ENCODE results near the gene ATP8A2.

The ATP8A2 gene

GRCh38 chr13:25977216-25977615, 605.4 kb downstream of the ATP8A2 start:
- TF ChIP-seq, protein P1, sequence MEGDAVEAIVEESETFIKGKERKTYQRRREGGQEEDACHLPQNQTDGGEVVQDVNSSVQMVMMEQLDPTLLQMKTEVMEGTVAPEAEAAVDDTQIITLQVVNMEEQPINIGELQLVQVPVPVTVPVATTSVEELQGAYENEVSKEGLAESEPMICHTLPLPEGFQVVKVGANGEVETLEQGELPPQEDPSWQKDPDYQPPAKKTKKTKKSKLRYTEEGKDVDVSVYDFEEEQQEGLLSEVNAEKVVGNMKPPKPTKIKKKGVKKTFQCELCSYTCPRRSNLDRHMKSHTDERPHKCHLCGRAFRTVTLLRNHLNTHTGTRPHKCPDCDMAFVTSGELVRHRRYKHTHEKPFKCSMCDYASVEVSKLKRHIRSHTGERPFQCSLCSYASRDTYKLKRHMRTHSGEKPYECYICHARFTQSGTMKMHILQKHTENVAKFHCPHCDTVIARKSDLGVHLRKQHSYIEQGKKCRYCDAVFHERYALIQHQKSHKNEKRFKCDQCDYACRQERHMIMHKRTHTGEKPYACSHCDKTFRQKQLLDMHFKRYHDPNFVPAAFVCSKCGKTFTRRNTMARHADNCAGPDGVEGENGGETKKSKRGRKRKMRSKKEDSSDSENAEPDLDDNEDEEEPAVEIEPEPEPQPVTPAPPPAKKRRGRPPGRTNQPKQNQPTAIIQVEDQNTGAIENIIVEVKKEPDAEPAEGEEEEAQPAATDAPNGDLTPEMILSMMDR (IDR thresholded peaks at IDR 0.05; ENCODE audit: low read depth, low read length), result no peak
- DNase-seq (ENCODE audit: extremely low read depth, low read depth), result no peak

DNA sequence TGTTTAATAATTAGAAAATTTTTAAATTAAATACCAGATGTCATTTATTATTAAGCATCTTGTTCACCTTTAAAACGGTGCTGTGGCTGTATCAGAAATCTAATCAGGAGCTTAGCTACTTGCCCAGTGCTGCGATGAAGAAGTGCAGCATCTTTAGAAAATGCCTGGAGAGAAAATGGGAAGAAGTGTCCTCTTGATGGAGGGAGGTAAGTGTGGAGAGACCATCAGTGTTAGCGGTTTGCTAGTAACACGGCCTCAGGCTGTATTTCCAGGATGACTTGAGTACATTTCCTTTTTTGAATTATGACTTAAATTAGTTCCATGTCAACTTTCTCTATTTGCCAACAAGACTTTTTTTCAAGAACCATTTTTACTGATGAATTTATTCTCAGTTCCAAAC, 605.9 kb downstream of the ATP8A2 start:
- no peak for DNase-seq (ENCODE audit: extremely low read depth, low read depth)
- TF ChIP-seq, protein P1 (IDR thresholded peaks at IDR 0.05; ENCODE audit: low read depth, low read length), result no peak

- DNase-seq (ENCODE audit: extremely low read depth, low read depth), result no peak
- TF ChIP-seq, protein P1 (IDR thresholded peaks at IDR 0.05; ENCODE audit: low read depth, low read length), result no peak
These were observed 607.2 kb downstream of the ATP8A2 start for GRCh38 chr13:25978961-25979360.

- TF ChIP-seq, protein P1 (IDR thresholded peaks at IDR 0.05; ENCODE audit: low read depth, low read length), result no peak
- no peak for DNase-seq (ENCODE audit: extremely low read depth, low read depth)
These were observed 607.6 kb downstream of the ATP8A2 start for GRCh38 chr13:25979371-25979770.

GRCh38 chr13:25980255-25980654, 608.5 kb downstream of the ATP8A2 start:
- TF ChIP-seq, protein P1 (IDR thresholded peaks at IDR 0.05; ENCODE audit: low read depth, low read length), result peak; percentile 10
- DNase-seq (ENCODE audit: extremely low read depth, low read depth), result no peak

- TF ChIP-seq, protein P1 (IDR thresholded peaks at IDR 0.05; ENCODE audit: low read depth, low read length), result no peak
- no peak for DNase-seq (ENCODE audit: extremely low read depth, low read depth)
These were observed 609.3 kb downstream of the ATP8A2 start for GRCh38 chr13:25981060-25981459.

DNA sequence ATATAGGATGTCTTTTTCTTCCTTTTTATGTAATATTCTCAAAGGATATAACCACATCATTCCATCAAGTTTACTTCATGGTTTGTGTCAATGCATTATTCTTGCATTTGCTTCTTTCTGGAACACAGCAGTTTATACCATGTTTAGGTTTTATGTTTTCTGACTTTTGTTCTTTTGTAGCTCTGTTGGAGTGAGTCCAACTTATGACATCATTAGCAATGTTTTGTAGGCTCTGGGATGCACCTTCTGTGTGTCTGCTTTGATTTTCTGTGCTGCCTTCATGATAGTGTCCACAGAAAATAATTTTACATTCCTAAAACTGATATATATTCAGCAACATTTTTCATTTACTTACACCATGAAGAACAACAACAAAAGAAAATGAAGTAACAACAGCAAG, 611.1 kb downstream of the ATP8A2 start:
- TF ChIP-seq, protein P1 (IDR thresholded peaks at IDR 0.05; ENCODE audit: low read depth, low read length), result no peak
- DNase-seq (ENCODE audit: extremely low read depth, low read depth), result no peak
